NCI-H2227 (cell line): ENCODE data around the gene MDM4.

ENCODE experiments used
- DNase-seq: peaks from one replicate; lab custom pipeline; 2025; ENCODE audit not compliant: unreplicated experiment; lab: John Stamatoyannopoulos, UW

MDM4 gene

DNA sequence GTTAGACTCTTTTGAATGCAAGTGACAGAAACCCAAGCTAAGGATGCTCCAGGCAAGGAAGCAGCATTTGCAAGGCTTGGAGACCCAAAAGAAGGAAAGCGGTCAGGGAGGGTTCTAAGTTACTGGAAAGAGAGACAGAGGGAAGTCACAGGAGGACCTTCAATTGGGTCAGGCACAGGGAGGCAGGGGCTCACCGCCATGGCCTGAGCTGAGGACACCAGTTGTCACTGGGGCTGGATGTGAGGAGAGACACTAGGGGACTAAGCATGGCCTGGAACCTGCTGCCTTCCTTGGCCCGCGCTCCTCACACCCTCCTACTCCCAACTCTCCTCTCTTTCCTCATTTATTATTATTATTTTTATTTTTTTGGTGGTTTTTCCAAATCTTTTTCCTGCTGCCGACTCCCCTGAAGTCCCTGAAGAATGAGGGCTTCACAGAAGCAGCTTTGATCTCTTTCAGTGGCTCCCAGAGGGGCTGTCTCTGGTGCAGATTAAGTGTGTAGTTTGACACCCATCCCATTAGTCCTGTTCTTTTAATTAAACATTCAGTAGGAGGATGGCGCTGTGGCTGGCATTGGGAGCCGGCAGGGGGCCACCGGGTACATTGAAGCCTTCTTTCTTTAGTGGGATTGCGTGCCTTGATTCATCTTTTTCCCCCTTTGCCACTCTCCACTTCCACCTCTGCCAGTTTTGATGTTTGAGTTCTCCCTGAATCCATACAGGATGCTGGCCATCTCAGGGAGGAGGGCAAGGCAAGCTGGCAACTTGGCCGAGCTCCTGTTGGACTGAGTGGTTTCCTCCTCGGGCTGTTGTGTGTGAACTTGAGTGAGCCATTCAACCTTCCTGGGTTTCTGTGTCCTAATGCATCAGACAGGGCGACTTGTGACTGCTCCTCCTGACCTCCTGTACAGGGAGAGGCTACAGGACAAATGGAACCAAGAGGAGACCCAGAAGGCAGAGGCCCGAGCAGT is 59.3 kb downstream of the MDM4 start:
- DNase-seq = no peak

DNA sequence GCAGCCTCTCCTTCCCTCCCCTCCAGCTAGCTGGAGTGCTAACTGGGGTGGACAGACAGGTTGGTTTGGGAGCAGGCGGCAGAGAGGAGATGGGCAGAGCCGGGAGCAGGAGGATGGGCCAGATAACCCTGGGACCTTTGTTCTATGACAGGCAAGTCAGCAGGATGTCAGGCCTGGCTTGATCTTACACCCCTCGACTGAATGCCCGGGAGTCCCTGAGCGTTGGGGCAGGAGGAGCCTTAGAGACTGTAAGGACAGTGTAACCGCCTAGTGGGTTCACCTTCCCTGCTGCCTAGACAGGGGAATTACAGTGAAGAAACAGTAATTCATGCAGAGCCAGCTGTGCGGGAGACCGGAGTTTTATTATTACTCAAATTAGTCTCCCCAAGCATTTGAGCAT is 60.2 kb downstream of the MDM4 start:
- DNase-seq = no peak

DNA sequence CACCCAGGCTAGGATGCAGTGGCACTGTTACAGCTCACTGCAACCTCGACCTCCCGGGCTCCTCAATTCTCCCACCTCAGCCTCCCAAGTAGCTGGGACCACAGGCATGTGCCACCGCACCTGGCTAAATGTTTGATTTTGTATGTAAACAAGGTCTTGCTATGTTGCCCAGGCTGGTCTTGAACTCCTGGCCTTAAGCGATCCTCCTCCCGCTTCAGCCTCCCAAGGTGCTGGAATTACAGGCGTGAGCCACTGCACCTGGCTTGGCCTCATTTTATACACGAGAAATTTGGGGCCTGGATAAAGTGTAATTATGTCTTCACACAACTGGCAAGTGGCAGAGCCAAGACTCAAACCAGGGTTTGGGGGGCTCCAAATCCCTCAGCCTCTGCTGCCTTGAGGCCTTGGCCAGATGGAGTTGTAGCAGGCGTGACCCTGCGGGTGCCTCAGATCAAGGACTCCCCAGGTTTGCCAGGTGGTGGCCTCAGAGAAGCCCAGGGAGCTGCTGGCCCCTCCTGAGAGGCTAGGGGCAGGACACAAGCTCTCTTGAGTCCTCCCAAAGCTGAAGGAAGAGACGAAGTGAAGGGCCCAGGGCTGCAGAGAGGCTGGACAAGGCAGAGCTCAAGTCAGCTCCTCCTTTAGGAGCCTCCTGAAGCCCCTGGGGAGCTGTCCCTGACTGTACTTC is 61.7 kb downstream of the MDM4 start:
- no peak for DNase-seq

DNA sequence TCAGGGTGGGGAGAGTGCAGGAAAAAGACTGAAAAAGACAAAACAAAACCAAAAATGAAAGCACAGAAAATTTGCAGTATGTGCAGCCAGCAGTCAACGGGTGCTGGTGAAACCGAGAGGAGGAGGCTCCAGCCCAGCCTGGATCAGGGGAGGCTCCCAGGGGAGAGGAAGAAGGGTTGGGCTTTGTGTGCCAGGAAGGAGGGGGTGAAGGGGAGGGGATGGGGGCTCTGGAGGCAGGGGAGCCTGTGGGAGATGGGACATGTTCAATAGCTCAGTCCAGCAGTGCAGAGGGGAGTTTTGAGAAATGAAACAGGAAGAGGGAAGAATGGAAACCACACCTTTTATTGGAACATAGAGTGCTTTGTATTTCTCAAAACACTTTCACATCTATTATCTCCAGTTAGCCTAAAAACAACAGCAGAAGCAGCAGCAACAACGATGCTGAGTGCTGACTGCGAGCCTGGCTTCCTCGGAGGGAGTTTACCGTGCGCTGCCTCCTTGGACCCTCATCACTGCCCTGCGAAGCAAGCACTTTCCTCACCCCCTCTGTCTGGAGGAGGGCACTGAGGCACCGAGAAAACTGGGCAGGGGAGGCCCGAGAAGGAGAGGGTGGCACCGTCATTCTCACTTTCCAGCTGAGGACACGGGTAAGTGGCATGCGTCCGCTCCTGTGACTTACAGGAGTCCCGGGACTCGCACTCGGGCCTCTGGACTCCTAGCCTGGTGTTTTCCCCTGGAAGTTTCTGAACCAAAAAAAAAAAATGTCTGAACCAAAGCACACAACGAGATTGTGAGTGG is 62.9 kb downstream of the MDM4 start:
- DNase-seq = peak; percentile 32

DNA sequence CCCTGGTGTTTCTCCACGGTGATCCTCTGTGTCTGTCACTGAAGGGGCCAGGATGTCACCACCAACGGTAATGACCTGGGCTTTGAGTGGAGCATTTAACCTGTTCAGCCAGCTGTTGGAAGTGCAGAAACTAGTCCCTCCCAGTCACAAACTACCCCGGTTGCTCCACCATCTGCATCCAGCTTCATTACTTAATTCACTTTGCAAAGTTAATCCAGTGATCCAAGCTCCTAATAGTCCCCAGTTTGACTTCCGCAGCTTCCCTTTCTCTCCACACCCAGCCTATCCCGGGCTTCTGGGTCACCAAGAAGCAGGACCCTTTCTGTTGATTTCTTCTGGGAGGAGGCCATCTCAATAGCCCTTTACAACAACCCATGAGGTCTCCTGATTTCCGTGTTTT is 63.5 kb downstream of the MDM4 start:
- DNase-seq = no peak

DNA sequence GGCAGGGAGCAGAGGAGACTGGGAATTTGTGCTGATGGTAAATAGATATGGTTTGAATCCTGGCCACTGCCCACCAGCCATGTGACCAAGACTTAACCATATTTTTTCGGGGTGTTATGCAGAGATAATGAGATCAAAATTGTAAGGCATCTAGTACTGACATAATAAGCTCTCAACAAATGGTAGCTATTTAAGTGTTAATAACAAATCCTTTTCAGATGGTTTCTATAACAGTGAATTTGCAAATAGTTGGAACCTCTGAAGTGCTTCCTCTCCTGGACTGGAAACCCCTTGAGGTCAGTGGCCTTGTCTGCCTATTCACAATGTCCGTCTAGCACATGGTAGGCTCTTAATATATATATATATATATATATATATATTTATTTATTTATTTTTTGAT is 64.7 kb downstream of the MDM4 start:
- no peak for DNase-seq

DNA sequence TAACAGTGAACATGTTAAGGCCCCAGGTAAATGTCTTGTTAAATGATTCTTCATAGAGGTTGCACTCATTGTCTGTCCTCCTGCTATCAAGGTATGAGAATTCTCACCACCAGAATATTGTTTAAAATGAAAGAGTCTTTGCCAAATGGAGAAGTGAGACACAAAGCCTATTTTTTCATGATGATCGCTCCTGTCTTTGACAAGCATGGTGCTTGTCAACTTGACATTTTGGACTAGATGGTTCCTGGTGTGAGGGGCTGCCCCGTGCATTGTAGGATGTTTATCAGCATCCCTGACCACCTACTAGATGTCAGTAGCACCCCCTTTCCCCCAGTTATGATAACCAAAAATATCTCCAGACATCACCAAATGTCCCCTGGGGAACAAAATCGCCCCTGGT is 65.6 kb downstream of the MDM4 start:
- DNase-seq = no peak

DNA sequence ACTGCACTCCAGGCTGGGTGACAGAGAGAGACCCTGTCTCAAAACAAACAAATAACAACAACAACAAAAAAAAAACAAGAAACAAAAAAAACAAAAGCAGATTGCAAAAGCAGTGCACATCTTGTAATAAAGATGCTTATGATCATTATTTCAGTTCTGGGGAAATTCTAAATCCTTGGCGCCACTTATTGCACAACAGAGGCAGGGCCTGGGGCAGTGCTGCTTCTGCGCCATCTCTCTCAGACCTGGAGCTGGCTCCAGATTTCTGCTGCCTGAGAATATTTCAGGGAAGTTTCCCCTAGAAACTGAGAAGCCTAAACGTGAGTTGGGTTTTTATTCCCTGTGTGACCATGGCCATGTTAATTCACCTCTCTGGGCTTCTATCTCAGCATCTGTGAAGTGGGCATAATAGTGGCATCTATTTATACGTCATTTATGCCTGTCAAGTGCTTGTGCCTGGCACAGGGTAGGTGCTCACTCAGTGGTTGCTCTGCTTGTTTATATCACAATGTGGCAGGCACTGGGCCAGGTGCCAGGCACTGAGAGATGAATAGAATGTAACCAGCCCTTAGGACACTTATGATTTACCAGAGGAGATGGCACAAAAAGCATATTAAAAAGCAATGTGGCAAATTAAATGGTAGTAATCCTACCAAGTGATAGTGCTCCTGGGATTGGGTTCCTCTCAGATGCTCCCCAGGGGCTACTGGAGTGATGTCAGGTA is 67.9 kb downstream of the MDM4 start:
- no peak for DNase-seq

DNA sequence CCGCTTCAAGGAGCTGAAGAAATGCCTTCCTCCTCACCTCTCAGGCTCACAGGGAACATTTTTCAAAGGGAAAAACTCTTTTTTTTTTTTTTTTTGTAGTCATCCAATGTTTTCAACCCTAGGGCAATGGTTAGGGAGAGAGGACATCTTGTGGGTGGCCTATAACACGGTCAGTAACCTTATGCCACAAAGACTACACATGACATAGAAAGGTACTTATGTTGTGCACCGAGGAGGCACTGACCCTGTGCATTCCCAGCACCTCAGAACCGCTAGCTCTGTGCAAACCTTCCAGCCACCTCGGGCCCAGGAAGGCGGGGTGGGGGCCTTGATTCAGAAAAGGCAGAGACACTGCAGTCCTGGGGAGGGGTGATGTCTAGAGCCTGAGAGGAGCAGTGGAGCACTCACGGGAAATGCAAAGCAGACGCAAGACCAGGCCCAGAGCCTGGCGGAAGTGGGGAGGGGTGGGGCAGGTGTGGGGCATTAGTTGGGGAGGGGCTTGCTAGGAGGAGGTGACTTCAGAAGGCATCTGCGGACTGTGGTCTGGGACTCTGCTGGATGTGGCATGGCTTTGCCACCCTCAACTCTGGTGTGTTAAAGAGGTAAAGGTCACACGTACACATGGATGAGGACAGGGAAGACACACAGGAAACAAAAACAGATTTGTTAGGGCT is 68.6 kb downstream of the MDM4 start:
- DNase-seq = no peak

DNA sequence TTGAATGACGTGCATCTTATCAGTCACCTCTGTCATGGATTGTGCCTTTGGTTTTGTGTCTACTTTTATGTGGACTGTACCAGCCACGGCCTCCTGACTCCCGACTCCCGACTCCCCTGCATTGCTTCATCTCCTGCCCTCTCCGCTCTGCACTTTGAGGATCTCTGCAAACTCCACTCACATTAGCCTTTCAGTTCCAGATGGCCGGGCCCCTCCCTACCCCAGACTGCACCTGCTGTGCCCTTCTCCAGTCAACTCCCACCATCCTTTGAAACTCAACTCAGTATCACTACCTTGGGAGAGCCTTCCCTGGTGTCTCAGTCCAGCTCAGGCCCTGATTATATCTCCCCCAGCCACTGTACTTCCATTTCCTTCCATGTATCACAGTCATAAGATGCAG is 71.4 kb downstream of the MDM4 start:
- no peak for DNase-seq

DNA sequence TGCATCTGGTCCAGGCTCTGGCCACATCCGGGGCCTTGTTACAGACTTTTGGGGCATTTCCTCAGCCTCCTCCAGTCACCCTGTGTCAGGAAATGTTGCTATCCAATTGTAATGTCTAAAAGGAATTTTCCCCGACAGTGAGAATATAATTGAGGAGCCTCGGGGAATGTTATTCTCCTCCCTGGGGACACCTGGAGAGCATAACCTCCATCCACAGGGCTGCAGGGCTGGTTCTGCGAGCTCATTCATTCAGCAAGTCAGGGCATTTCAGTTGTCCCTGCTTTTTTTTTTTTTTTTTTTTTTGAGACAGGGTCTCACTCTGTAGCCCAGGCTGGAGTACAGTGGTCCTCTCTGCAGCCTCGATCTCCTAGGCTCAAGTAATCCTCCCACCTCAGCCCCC is 72.6 kb downstream of the MDM4 start:
- no peak for DNase-seq

DNA sequence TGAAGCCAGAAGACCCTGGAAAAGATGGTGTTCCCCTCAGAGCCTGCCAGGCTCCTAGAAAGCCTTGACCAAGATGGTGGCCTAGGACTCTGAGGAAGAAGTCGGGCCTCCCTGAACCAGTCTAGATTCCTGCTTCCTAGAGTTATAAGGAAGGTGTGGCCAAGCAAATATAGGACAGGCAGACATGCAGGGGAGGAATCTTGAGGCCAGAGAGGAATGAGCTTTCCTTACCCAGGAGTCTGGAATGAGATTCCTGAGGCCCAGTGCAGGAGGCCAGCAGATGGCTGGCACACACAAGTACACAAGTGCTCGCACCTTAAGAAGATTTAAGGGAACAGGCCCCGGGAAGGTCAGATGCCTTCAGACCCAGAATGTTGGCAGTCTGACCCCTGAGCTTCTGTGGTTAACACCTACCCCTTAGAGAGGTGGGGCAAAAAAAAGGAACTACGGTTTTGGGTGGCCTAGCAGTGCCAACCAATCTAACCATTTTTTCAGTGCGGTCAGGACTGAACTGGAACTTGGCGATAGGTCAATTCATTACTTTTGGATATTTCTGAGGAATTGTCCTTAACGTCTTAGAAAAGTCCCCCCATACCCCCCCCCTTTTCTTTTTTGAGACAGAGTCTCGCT is 73.3 kb downstream of the MDM4 start:
- no peak for DNase-seq

DNA sequence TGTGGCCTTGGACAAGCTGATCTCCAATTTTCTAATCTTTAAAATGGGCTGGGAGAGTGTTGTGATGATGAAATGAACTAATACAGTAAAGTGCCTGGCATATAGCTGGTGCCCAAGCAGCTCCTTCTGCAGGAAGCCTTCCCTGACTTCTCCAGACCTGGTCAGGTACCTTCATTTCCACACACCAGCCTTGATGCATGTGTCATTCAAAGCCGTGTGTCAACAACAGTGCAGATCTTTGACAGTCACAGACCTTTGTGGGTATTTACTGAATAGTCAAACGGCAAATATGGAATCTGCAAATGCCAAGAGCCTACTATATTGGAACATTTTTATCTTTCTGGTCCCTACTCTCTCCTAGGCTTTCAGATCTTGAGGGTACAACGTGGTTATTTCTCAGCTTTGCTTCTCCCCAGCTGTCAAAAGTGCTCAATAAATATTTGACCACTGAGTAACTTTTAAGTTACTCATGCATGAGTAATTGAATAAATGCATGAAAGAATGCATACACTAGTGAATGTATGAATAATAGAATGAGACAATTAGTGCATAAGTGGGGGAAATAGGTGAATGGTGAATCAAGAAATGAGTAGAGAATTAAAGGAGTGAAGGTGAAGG is 75.4 kb downstream of the MDM4 start:
- no peak for DNase-seq

DNA sequence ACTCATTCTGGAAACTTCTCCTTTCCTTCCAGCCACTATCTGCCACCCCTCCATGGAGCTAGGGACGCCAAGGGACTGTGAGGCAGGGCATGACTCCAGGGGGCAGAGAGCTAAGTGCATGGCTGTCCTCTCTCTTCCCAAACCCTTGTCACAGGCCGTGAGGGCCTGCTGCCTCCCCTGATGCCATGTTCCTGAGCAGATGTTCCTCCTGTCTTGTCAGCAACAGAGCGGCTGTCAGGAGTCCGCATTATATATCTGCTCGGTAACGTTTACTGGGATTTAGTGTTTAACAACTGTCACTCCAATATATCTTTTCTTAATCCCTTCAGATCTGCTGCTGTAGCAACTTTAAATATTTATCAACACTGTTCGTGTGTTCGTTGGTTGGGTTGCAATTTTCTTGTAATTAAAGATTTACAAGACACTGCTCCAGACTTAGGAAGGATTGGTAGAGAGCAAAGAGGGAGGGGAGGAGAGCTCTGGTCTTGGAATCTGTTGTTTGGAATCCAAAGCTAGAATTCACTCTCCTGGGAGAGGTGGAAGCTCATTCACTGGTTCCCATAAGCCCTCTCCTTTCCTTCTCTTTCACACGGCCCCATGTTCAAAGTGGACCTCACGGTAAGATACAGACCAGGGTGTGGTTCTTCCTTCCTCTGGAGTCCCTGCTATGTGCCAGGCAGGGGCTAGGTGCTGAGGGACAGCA is 76.2 kb downstream of the MDM4 start:
- DNase-seq = no peak

DNA sequence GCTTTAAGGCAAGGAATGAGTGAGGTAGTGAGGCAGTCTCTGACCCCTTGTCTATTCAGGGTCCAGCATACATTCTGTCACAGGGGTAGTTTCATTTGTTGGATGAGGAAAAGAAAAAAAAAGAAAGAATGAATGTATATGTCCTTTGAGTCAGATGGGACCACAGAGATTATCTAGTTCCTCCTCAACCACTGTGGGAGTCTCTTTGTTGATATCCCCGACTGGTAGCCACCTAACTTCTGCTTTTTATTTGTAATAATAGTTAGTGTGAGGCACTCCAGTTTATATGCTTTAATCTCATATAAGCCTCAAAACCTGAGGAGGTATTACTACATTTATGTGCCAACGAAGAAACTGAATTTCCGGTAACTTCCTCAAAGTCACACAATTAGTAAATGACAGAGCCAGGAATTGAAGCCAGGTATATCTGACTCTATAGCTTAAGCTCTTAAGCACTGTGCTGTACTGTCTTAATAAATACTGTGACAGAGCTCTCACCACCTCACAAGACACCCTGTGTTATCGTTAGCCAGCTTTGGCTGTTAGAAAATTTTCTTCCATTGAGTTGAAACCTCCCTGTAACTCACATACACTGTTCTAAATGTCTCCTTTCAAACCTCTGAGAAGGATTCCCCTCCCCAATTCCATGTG is 82.2 kb downstream of the MDM4 start:
- DNase-seq = no peak

DNA sequence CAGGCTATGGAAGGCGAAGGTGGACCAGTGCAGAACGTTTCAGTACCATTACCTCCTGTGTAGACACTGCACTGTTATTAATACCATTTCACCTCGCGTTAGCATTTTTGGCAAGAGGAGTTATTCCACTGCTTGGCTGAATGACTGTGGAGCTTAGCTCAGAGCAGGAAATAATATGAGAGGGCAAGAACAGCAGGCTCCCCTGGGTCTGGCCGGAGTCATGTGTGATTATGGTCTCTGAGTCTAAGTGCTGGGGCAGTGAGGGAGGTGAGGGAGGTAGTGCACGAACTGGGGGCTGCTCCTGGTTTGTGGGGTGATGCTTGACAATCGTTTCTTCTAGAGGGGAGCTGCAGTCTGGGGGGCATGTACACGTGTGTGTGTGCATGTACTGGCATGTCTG is 82.9 kb downstream of the MDM4 start:
- DNase-seq = no peak

DNA sequence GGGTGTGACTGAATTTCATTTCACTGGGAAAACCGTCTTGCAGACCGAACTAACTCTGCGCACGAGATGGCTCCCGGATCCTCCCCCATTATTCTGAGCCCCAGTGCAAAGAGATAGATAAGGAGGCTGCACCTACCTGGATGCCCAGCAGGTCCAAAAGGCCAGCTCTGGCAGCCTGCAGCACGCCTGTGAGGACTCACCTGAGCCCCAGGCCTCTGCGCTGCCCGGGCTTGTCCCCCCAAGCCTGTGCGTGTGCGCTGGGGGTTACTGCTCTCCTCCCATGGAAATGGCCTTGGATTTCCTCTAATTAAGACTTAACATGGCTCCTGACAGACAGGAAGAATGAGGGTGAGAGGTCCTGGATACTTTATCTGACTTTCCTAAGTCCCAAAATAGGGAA is 83.4 kb downstream of the MDM4 start:
- no peak for DNase-seq

DNA sequence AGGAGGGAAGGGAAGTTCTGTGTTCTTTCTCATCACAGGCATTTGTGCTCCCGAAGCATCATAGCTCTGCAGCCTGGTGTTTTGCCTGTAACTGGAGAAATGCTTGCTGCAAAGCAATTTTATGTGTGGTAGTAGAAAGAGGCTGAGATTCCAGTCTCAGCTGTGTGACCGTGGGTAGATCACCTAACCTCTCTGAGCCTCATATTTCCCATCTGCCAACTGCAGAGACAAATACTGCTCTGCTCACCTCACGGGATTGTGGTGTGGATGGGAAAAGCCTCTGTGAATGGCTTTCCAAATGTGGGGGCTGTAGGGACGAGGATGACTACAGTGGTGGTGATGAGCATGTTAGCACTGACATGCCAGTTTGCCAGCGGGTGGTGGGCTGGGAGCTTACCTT is 84.0 kb downstream of the MDM4 start:
- no peak for DNase-seq
